Retina (tissue), 1 donor: ENCODE results near the gene TREX2.

Experiments
- DNase-seq: peaks from one replicate; pipeline ENCODE4 v3.0.0-alpha.2; 2016

TREX2 gene

GRCh38 chrX:153433161-153433680, 12.6 kb downstream of the TREX2 start:
- DNase-seq = no peak

DNA sequence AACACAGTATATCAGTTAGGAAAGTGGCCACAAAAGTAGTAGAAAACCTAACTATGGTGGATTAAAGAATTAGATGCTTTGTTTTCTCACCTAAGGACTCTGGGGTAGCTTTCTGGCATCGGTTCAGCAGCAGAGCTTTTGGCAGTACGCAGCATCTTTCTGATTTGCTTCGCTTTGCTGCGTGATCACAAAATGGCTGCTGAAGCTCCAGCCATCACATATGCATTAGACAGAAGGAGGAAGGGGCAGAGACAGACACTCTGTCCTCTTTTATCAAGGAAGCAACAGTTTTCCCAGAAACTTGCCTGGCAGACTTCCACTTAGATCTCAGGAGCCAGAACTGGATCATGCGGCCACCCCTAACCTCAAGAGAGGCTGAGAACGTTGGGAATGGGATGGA, 15.1 kb downstream of the TREX2 start:
- DNase-seq = no peak

GRCh38 chrX:153426204-153426603, 19.7 kb downstream of the TREX2 start:
- DNase-seq = no peak

DNA sequence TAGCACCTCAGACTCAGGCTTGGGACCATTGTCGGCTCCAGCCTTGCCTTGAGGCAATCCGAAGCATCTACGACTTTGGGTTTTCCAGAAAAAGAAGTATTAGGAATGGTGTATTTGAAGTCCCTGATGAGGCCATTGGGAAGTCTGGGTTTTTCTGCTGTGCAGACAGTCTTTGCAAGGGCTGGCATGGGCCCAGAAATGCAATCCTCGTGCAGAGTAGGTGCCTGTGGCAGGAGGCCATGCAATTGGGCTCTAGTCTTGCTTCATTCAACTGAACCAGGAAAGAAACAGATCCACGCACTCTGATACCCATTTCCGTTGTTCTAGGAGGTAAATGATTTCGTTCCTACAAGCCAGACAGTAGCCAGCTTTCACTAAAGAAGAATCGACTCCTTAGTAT, 22.2 kb downstream of the TREX2 start:
- DNase-seq = no peak

- no peak for DNase-seq
Measured at GRCh38 chrX:153421856-153422255, 24.0 kb downstream of the TREX2 start.

DNA sequence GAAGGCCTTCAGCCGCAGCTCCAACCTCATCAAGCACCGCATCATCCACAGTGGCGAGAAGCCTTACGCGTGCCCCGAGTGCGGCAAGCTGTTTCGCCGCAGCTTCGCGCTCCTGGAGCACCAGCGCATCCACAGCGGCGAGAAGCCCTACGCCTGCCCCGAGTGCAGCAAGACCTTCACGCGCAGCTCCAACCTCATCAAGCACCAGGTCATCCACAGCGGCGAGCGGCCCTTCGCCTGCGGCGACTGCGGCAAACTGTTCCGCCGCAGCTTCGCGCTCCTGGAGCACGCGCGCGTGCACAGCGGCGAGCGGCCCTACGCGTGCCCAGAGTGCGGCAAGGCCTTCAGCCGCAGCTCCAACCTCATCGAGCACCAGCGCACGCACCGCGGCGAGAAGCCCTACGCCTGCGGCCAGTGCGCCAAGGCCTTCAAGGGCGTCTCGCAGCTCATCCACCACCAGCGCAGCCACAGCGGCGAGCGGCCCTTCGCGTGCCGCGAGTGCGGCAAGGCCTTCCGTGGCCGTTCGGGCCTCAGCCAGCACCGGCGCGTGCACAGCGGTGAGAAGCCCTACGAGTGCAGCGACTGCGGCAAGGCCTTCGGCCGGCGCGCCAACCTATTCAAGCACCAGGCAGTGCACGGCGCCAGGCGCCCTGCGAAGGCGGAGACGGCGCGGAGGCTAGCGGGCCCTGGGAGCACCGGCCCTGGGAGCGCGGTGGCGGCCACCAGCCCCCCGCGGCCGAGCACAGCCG, 24.8 kb downstream of the TREX2 start:
- no peak for DNase-seq

GRCh38 chrX:153417637-153418036, 28.2 kb downstream of the TREX2 start:
- DNase-seq = no peak

DNA sequence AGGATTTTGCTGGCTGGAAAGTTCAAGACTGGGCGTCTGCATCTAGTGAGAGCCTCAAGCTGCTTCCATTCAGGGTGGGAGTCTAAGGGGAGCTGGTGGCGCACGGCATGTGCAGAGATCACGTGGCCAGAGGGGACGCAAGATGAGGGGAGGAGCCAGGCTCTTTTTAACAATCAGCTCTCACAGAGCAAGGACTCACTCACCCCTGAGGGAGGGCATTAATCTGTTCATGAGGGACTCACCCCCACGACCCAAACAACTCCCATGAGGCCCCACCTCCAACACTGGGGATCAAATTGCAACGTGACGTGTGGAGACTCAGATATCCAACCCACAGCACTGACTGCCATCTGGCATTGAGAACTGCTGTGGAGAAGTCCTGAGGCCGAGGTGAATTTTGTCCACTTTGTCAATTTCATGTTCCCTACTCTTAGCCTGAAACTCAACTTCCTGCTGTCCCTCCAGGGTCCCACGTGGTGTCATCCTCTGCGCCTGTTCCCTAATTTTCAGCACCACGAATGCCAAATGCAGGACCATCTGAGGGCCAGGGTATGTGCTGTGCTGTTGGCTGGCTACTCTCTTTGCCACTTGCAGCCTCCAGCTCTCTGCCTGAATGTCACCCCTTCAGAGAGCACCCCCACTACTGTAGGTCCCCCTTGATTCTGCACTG, 28.9 kb downstream of the TREX2 start:
- no peak for DNase-seq

- DNase-seq = no peak
Measured at GRCh38 chrX:153414856-153415510, 30.9 kb downstream of the TREX2 start.

DNA sequence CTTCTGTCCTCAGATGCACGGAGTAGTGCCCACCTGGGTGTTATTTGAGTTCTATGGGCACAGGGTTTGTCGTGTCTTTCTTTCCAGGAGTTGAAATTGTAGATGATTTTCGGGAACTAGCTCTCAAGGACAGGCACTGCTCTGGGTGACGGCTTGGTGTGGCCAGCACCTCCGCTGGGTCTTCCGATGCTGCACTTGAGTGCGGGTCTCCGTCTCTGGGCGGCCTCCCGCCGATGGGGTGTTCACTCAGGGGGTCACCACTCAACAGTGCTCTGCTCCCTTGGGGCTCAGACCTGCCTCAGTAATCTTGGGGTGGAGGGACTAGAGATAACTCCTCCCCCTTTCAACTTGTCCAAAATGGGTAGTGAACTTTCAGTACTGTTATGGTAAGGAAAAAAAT, 32.1 kb downstream of the TREX2 start:
- DNase-seq = no peak

GRCh38 chrX:153412746-153413720, 32.8 kb downstream of the TREX2 start:
- DNase-seq = no peak

DNA sequence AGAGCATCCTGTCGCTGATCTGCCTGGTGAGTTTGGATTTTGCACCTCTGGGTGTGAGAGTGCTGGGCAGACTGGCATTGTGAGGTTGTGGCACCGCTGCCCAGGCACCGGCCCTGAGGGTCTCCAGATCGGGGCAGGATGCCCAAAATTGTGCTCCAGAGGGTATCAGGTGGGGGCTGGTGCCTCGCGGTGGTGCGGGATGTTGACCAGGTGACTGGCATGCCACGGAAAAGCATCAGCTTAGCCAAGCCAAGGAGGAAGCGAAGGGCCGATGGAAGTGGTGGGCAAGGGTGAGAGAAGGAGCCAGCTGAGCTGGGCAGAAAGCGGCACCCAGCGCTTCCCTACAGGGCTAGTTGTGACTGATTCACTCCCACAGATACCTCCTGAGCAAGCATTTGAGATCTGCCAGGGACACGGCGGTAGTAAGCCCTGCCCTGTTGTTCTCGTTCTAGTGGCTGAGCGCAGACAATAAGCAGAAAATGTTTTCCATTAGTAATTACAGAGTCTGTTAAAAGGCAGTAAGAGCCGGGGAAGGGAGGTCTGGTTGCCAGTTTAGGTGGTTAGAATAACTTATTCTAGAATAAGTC, 33.8 kb downstream of the TREX2 start:
- DNase-seq = no peak

DNA sequence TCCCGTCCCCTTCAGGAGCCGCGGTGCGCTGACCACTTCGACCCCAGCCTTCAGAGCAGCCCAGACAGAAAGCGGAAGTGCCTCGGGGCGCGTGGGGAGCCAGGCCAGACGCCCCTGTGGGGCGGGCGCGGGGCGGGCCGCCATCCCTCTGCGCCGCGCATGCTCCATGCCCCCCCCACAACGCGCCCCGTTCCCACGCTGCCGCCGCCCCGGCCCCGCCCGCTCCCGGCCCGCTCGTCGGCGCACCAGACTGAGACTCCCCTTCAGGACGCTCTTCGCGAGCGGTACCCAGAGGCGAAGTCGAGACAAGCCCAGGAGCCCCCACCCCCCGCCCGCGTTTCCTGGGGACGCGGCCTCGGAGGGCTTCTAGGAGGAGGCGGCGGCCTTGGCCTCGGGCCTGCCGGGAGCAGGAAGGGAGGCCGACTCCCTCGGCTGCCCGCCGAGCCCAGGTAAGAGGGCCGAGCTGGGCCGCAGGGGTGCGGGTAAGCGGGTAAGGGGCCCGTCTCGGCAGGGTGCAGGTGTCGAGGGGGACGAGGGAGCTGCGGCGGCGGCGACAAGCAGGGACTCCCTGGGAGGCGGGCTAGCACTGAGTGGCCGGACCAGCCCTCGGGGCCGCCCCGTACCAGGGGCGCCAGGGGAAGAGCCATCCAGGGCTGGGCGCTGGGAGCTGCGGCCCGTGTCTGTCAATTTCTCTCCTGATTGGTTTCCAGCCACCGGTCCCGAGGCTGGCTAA, 34.4 kb downstream of the TREX2 start, which contains the start of gene ZFP92:
ZFP92 (plus strand) TSS at position 218 of the 733 bp plus-strand sequence. CDS start 6,851 bp downstream, outside the sequence.
- DNase-seq = no peak

DNA sequence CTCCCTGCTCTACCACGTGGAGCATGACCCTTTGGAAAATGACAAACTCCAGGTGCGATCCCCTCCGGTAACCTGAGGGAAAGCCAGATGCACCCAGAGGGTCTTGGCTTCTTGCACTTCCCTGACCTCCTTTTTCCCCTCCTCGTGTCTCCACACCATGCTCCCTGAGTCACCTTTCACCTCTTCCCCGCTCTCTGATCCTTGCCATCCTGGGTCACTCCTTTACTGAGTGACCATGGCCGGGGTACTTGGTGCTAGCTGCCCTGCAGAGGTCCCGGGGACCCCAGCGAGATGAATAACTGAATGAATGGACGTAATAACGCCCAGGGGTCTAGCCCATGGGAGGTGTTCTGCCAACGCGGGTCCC, 35.0 kb downstream of the TREX2 start:
- DNase-seq = no peak

GRCh38 chrX:153410373-153410772, 35.5 kb downstream of the TREX2 start:
- DNase-seq = no peak

- DNase-seq = no peak
Measured at GRCh38 chrX:153409414-153410101, 36.3 kb downstream of the TREX2 start.

- no peak for DNase-seq
Measured at GRCh38 chrX:153408871-153409351, 36.9 kb downstream of the TREX2 start.

DNA sequence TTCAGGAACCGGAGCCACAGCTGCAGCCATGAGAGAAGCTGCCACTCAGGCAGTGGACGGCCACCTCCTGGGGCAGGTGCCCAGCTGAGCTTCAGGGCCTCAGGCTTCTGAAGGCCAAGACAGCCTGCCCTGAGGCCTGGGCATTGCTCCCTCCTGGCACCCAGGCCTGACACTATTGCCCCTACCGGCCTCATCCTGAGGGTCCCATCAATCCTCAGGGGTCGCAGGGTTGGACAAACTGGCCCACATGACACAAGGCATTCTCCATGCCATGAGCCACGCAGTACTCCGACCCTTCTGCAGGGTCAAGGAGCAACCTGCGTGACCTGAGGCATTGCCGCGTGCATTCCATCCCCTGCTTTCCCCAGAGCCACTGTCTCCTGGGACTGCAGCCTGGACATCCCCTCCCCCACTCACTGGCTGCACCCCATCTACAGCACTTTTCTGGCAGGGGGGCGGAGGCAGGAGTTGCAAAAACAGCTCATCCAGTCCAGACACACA, 37.6 kb downstream of the TREX2 start:
- no peak for DNase-seq

GRCh38 chrX:153407736-153408135, 38.1 kb downstream of the TREX2 start:
- DNase-seq = no peak

DNA sequence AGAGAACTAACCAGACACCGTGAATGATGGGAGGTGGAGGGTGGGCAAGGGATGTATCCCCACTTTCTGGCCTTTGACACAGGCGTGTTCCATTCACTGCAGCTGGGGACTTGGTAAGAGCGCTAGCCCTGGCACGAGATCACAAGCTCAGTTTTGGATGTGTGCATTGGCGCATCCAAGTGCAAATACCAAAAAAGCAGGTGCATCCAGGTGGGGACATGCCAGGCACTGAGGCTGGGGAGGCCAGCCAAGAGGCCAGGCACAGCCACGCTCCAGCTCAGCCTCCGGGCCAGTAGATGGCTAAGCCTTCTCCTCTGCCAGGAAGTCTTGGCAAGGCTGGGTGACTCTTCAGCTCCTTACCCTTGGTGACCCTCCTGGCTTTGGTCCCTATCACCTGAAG, 39.0 kb downstream of the TREX2 start:
- DNase-seq = no peak
